ENCODE measurements around the gene AFF4. TPM values are rescaled to one million over a fixed set of nuclear protein-coding genes. Genes with fewer than 3 reads are reported as not detected.

The AFF4 gene
- total and polyA plus RNA-seq, 12 donors = 9.7 to 158 (median 83.0) TPM

DNA sequence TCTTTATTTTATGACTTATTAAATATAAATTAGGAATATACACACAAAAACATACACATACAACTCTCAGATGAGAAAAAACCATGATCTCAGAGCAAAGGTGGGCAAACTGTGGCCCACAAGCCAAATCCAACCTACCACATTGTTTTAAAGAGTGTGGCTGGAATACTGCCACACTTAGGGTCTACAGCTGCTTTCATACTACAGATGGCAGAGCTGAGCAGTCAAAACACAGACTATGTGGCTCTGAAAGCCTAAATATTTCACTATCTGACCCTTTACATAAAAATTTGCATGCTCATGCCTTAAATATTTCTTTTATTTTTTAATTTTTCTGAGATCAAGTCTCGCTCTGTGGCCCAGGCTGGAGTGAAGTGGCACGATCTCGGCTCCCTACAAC is 61.7 kb downstream of the AFF4 start:
- Histone ChIP-seq H3K4me1 (replicated peaks in 1 of 2) (peaks cover 3 to 16% of the 10 kb centered on the region in 2 donors), H3K4me3 (no peak overlapping the region), H3K27me3 (no peaks in the 10 kb centered on the region), H3K9me3 (replicated peaks in 1 of 3) (no peaks in the 10 kb centered on the region), H3K27ac (no peak overlapping the region), H3K36me3 (replicated peaks in 1 of 2) (peaks cover 0 to 43% of the 10 kb centered on the region in 2 donors)
- intact Hi-C loops (cut with DNase I) = no loop called here
- TF ChIP-seq, protein P1, sequence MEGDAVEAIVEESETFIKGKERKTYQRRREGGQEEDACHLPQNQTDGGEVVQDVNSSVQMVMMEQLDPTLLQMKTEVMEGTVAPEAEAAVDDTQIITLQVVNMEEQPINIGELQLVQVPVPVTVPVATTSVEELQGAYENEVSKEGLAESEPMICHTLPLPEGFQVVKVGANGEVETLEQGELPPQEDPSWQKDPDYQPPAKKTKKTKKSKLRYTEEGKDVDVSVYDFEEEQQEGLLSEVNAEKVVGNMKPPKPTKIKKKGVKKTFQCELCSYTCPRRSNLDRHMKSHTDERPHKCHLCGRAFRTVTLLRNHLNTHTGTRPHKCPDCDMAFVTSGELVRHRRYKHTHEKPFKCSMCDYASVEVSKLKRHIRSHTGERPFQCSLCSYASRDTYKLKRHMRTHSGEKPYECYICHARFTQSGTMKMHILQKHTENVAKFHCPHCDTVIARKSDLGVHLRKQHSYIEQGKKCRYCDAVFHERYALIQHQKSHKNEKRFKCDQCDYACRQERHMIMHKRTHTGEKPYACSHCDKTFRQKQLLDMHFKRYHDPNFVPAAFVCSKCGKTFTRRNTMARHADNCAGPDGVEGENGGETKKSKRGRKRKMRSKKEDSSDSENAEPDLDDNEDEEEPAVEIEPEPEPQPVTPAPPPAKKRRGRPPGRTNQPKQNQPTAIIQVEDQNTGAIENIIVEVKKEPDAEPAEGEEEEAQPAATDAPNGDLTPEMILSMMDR (IDR thresholded peaks at IDR 0.05) = no peak
- no peak for TF ChIP-seq POLR2A (IDR thresholded peaks at IDR 0.05)
- no peak for DNase-seq
- 95 to 99% (median 96%) methylated on average over 3 of the region's 3 CpGs for WGBS, 4 donors

- no peak for DNase-seq
- Histone ChIP-seq H3K36me3 (replicated peaks in 1 of 2) (peaks cover 0 to 50% of the 10 kb centered on the region in 2 donors), H3K4me3 (no peak overlapping the region), H3K27ac (no peak overlapping the region), H3K9me3 (replicated peaks in 1 of 3) (no peaks in the 10 kb centered on the region), H3K27me3 (no peaks in the 10 kb centered on the region), H3K4me1 (replicated peaks in 1 of 2) (peaks cover 9 to 23% of the 10 kb centered on the region in 2 donors)
- intact Hi-C loops (cut with DNase I) = no loop called here
- WGBS, 4 donors = 86 to 94% (median 92%) methylated on average over 4 of the region's 4 CpGs
- no peak for TF ChIP-seq POLR2A (IDR thresholded peaks at IDR 0.05)
- TF ChIP-seq, protein P1 (IDR thresholded peaks at IDR 0.05) = no peak
These were observed 62.4 kb downstream of the AFF4 start for GRCh38 chr5:132901036-132901435.

DNA sequence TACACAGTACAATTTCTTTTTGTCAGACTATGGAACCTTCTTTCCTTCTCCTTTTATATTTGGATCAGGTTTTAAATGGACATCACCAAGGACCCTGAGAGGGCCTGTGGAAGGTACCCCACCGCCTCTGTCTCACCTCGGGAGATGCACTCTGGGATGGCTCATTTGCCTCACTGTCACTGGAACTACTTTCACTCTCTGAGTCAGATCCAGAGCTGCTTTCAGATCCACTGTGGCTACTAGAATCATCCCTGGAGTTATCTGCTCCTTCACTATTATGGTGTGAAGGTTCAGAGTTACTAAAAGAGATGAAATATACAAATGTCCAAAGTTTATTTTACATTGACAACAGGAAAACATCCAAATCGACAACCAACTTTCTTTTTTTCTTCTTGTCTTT is 65.3 kb downstream of the AFF4 start:
- no peak overlapping the region for H3K4me3 ChIP-seq
- WGBS, 4 donors = 64 to 71% (median 67%) methylated on average over 3 of the region's 3 CpGs
- H3K9me3 ChIP-seq (replicated peaks in 1 of 3) = no peaks in the 10 kb centered on the region
- no peaks in the 10 kb centered on the region for H3K27me3 ChIP-seq
- H3K27ac ChIP-seq = peak overlapping the region in 1 of 5 donors; percentile 59
- no peak for TF ChIP-seq POLR2A (IDR thresholded peaks at IDR 0.05)
- TF ChIP-seq, protein P1 (IDR thresholded peaks at IDR 0.05) = no peak
- no peak for DNase-seq
- peaks cover 17 to 30% of the 10 kb centered on the region in 2 donors for H3K4me1 ChIP-seq (replicated peaks in 1 of 2)
- intact Hi-C loops (cut with DNase I) = loop anchor here in 1 of 2 donors (10.0 kb wide), 1 partner anchor 47 kb away; no protein-coding TSS in a partner anchor
- H3K36me3 ChIP-seq (replicated peaks in 1 of 2) = peaks cover 0 to 68% of the 10 kb centered on the region in 2 donors

GRCh38 chr5:132896685-132897084 is 66.7 kb downstream of the AFF4 start:
- Histone ChIP-seq H3K27ac (peak overlapping the region in 3 of 5 donors; percentile 48 to 59 (median 50)), H3K36me3 (replicated peaks in 1 of 2) (peaks cover 0 to 77% of the 10 kb centered on the region in 2 donors)
- intact Hi-C loops (cut with DNase I) = loop anchor here in 1 of 2 donors (10.0 kb wide), 1 partner anchor 48 kb away; no protein-coding TSS in a partner anchor

More at GRCh38 chr5:132896685-132897084, 66.7 kb downstream of the AFF4 start:
- WGBS, 4 donors = 80 to 88% (median 82%) methylated on average over 7 of the region's 7 CpGs
- Histone ChIP-seq H3K9me3 (replicated peaks in 1 of 3) (no peaks in the 10 kb centered on the region), H3K4me3 (no peak overlapping the region), H3K27me3 (no peaks in the 10 kb centered on the region), H3K4me1 (replicated peaks in 1 of 2) (peaks cover 17 to 30% of the 10 kb centered on the region in 2 donors)
- no peak for DNase-seq
- no peak for TF ChIP-seq POLR2A (IDR thresholded peaks at IDR 0.05)
- TF ChIP-seq, protein P1 (IDR thresholded peaks at IDR 0.05) = no peak
